WERI-Rb-1 (cell line): ENCODE results near the gene WDFY2.
"Not testable (repeated sequence)": the region's sequence is repeated elsewhere in the genome, so short reads cannot be mapped to it uniquely, and the experiment has no call there.

Source experiments
- DNase-seq: peaks from one replicate; pipeline ENCODE4 v3.0.0-alpha.2; 2020
- H3K27ac ChIP-seq: fragments of 250-450 bp; sonication (Bioruptor Pico); 2 replicates; pipeline ENCODE4 v1.5.1; 2020; ENCODE audit warnings: mild to moderate bottlenecking, moderate library complexity
- H3K27me3 ChIP-seq: fragments of 250-450 bp; sonication (Bioruptor Pico); 2 replicates; pipeline ENCODE4 v1.5.1; 2021; ENCODE audit warnings: mild to moderate bottlenecking, low read depth, moderate library complexity; ENCODE audit not compliant: insufficient read depth, severe bottlenecking
- H3K36me3 ChIP-seq: fragments of 250-450 bp; sonication (Bioruptor Pico); 2 replicates; pipeline ENCODE4 v1.5.1; 2020; ENCODE audit warnings: mild to moderate bottlenecking, moderate library complexity
- H3K4me3 ChIP-seq: 2 replicates; pipeline ENCODE4 v1.5.1; 2011; ENCODE audit warnings: low read depth, mild to moderate bottlenecking, control low read depth, low read length
- H3K9me3 ChIP-seq: fragments of 250-450 bp; sonication (Bioruptor Pico); 2 replicates; pipeline ENCODE4 v1.5.1; 2021; ENCODE audit warnings: mild to moderate bottlenecking, moderate library complexity; ENCODE audit not compliant: severe bottlenecking
- CTCF ChIP-seq: IDR thresholded peaks from 2 replicates; pipeline ENCODE4 v1.5.1; 2011; ENCODE audit warnings: low read depth, mild to moderate bottlenecking, control low read depth, inconsistent platforms, low read length

WDFY2 gene

GRCh38 chr13:51559946-51560735, 24.1 kb upstream of the WDFY2 start:
- no peak overlapping the region for H3K27ac ChIP-seq
- no peaks in the 10 kb centered on the region for H3K27me3 ChIP-seq
- H3K4me3 ChIP-seq, result no peak overlapping the region
- no peak for TF ChIP-seq CTCF
- no peak for DNase-seq
- no peaks in the 10 kb centered on the region for H3K9me3 ChIP-seq
- no peaks in the 10 kb centered on the region for H3K36me3 ChIP-seq

- H3K4me3 ChIP-seq, result no peak overlapping the region
- H3K27me3 ChIP-seq, result no peaks in the 10 kb centered on the region
- no peak for DNase-seq
- H3K27ac ChIP-seq, result no peak overlapping the region
- no peaks in the 10 kb centered on the region for H3K9me3 ChIP-seq
- TF ChIP-seq CTCF, result no peak
- no peaks in the 10 kb centered on the region for H3K36me3 ChIP-seq
Observed at GRCh38 chr13:51562011-51562671, 22.1 kb upstream of the WDFY2 start.

- TF ChIP-seq CTCF, result no peak
- no peaks in the 10 kb centered on the region for H3K27me3 ChIP-seq
- no peak for DNase-seq
- H3K27ac ChIP-seq, result no peak overlapping the region
- H3K9me3 ChIP-seq, result no peaks in the 10 kb centered on the region
- H3K36me3 ChIP-seq, result no peaks in the 10 kb centered on the region
- no peak overlapping the region for H3K4me3 ChIP-seq
Observed at GRCh38 chr13:51564252-51564651, 20.0 kb upstream of the WDFY2 start.

GRCh38 chr13:51564671-51565070, 19.6 kb upstream of the WDFY2 start:
- no peak for DNase-seq
- Histone ChIP-seq H3K27me3 (no peaks in the 10 kb centered on the region), H3K4me3 (no peak overlapping the region), H3K27ac (no peak overlapping the region), H3K36me3 (no peaks in the 10 kb centered on the region), H3K9me3 (no peaks in the 10 kb centered on the region)
- TF ChIP-seq CTCF, result no peak

GRCh38 chr13:51569001-51569400, 15.3 kb upstream of the WDFY2 start:
- DNase-seq, H3K27ac ChIP-seq, H3K4me3 ChIP-seq, H3K9me3 ChIP-seq, H3K27me3 ChIP-seq, H3K36me3 ChIP-seq: not testable (repeated sequence)

- no peak overlapping the region for H3K4me3 ChIP-seq
- H3K27ac ChIP-seq, result no peak overlapping the region
- H3K27me3 ChIP-seq, result no peaks in the 10 kb centered on the region
- no peaks in the 10 kb centered on the region for H3K36me3 ChIP-seq
- no peak for DNase-seq
- TF ChIP-seq CTCF, result no peak
- H3K9me3 ChIP-seq, result no peaks in the 10 kb centered on the region
Observed at GRCh38 chr13:51576754-51577153, 7.5 kb upstream of the WDFY2 start.
